Breast epithelium (tissue), 4 donors: ENCODE data around the gene LHFPL2. TPM values are rescaled to one million over a fixed set of nuclear protein-coding genes. Genes with fewer than 3 reads are reported as not detected.
A peak's percentile ranks its signal among the peaks of the same experiment; 100 is the strongest.

Experiments used
- DNase-seq, 2 donors: peaks; one replicate each; pipeline ENCODE4 v3.0.0-alpha.2; 2019; ENCODE audit warnings: low spot score in 2 of 2
- H3K27ac ChIP-seq, 2 donors: fragments of 200-600 bp; sonication (generic) in 1 of 2; one replicate each; pipeline ENCODE4 v1.5.1; 2016 to 2019; ENCODE audit warnings: mild to moderate bottlenecking in 1 of 2
- H3K27me3 ChIP-seq, 2 donors: fragments of 200-600 bp; sonication (generic) in 1 of 2; one replicate each; pipeline versions ENCODE4 v1.5.1 to v1.6.0; 2017 to 2019; ENCODE audit warnings: control low read depth in 1 of 2, mild to moderate bottlenecking in 1 of 2
- H3K36me3 ChIP-seq: fragments of 200-600 bp; one replicate; pipeline ENCODE4 v1.5.1; 2019
- H3K4me1 ChIP-seq, 2 donors: fragments of 200-600 bp; sonication (generic); one replicate each; pipeline ENCODE4 v1.5.1; 2016 to 2019; ENCODE audit warnings: control low read depth in 1 of 2
- H3K4me3 ChIP-seq, 3 donors: fragments of 200-600 bp; sonication (generic); 1 replicate in 2 of 3; 2 replicates in 1 of 3; pipeline ENCODE4 v1.5.1; 2016 to 2019; ENCODE audit warnings: mild to moderate bottlenecking in 3 of 3, moderate library complexity in 2 of 3
- H3K9me3 ChIP-seq, 2 donors: fragments of 200-600 bp; sonication (generic) in 1 of 2; one replicate each; pipeline ENCODE4 v1.5.1; 2016 to 2019; ENCODE audit warnings: control low read depth in 1 of 2
- POLR2A ChIP-seq: fragments of 450-650 bp; IDR thresholded peaks from one replicate; pipeline ENCODE4 v1.6.1; 2016; ENCODE audit warnings: antibody characterized with exemption, mild to moderate bottlenecking, moderate library complexity
- POLR2AphosphoS5 ChIP-seq, 3 donors: sonication (generic); formaldehyde crosslinking; IDR thresholded peaks; one replicate each; pipeline ENCODE4 v1.6.1; 2017; ENCODE audit warnings: antibody characterized with exemption in 3 of 3
- intact Hi-C: fragments of 100-400 bp; cut with DNase I; formaldehyde crosslinking; loops from one replicate; pipeline ENCODE4 v1.15.1; 2023; ENCODE audit warnings: low total_unique reads
- total RNA-seq, 3 donors: library from RNA; depleted of rRNA; stranded (reverse); fragments of >200 nt; gene quantifications; one replicate each; pipeline ENCODE4 v1.1.0, GENCODE V29; 2016
- TF ChIP-seq, protein P1 (sequence below), 3 donors: fragments of 450-650 bp; IDR thresholded peaks; one replicate each; pipeline ENCODE4 v1.5.1; 2016 to 2017; ENCODE audit warnings: antibody characterized with exemption in 3 of 3, mild to moderate bottlenecking in 3 of 3, moderate library complexity in 3 of 3

LHFPL2 gene
- total RNA-seq, 3 donors from 2014 or later = 36.8 to 61.8 (median 41.3) TPM

DNA sequence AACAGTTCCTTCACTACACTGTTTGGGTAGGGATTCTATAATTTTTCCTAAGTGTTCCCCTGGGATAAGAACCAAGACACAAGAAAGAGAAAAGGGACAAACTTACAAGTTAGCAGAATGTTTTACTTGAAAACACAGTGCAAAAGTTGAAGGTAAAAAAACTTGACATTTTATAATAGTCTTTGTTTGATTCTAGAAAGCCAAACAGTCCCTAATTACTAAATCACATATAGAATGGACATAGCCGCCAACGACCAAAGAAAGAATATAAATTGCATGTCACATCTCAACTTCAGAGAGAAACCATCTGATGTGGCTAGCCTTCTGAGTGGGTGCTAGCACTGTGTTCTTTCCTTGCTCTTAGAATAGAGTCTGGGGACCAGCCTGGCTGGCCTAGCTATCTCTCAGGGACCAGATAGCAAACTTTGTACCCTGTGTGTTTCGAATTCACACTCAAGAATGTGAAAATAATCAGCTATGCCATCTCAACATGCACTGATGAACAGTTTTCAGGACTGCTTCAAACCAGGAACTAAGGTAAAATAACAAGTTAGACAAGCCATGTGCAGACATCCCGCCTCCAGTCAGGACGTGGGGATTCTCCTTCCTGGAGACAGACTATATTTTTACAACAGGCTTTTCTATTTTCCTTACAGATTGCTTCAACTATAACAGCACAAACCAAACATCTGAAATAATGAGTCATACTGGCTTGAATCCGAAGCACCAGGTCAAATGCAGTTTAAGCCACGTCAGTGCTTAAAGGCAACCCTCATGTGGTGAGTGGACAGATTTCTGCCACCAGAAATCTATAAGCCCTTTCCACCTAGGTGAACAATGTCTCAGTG, 53.7 kb downstream of the LHFPL2 start:
- intact Hi-C loops = loop anchor here (5.0 kb wide), 1 partner anchor 297 kb away; no protein-coding TSS in a partner anchor
- Histone ChIP-seq H3K36me3 (no peaks in the 10 kb centered on the region), H3K4me1 (peaks cover 0 to 30% of the 10 kb centered on the region in 2 donors), H3K27me3 (no peaks in the 10 kb centered on the region), H3K4me3 (no peak overlapping the region), H3K27ac (peak overlapping the region; percentile 89 to 94), H3K9me3 (no peaks in the 10 kb centered on the region)
- TF ChIP-seq, protein P1, sequence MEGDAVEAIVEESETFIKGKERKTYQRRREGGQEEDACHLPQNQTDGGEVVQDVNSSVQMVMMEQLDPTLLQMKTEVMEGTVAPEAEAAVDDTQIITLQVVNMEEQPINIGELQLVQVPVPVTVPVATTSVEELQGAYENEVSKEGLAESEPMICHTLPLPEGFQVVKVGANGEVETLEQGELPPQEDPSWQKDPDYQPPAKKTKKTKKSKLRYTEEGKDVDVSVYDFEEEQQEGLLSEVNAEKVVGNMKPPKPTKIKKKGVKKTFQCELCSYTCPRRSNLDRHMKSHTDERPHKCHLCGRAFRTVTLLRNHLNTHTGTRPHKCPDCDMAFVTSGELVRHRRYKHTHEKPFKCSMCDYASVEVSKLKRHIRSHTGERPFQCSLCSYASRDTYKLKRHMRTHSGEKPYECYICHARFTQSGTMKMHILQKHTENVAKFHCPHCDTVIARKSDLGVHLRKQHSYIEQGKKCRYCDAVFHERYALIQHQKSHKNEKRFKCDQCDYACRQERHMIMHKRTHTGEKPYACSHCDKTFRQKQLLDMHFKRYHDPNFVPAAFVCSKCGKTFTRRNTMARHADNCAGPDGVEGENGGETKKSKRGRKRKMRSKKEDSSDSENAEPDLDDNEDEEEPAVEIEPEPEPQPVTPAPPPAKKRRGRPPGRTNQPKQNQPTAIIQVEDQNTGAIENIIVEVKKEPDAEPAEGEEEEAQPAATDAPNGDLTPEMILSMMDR (IDR thresholded peaks at IDR 0.05) = peak in 1 of 3 donors; percentile 43
- TF ChIP-seq POLR2A (no peak), POLR2AphosphoS5 (IDR thresholded peaks at IDR 0.05) (peak in 2 of 3 donors; percentile 31 to 80)
- peak; percentile 55 to 83 for DNase-seq

DNA sequence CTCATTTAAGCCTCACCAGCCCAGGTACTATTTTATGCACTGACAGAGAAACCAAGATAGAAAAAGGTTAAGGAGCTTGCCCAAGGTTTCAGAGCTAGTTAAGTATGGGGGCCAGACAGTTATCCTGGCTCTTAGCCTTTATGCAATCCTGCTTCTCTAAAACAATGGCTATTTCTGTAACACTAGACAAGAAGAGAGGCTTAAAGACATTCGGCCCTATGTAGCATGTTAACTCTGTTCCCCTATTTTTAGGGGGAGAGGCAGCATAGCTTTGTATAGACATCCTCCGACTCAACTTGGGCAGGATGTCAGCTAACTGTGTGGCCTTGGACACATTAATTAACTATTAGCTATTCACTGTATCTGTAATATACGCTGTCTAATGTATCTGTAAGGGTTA, 54.6 kb downstream of the LHFPL2 start:
- intact Hi-C loops = loop anchor here (5.0 kb wide), 1 partner anchor 298 kb away; no protein-coding TSS in a partner anchor

DNA sequence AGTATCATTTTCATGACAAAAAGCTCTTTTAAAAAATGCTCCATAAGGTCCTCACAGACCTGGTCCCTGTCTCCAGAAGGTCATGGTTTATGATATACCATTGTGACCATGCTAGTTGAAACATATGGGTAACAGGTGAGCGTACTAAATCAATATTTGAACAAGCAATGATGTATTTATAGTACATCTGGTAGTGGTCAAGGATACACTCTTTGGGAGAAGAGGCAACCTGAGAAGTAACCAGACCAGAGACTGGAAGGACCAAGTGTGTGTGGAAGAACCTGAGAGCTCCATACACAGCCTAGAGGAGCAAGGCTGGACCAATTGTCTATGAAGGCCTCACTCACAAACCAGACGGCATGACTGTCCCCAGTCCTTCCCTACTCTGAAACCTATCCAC, 55.1 kb downstream of the LHFPL2 start:
- H3K36me3 ChIP-seq = no peaks in the 10 kb centered on the region
- TF ChIP-seq POLR2A = no peak
- no peak for DNase-seq
- H3K9me3 ChIP-seq = no peaks in the 10 kb centered on the region
- peak overlapping the region; percentile 89 to 94 for H3K27ac ChIP-seq
- no peak overlapping the region for H3K4me3 ChIP-seq
- intact Hi-C loops = loop anchor here (5.0 kb wide), 1 partner anchor 299 kb away; no protein-coding TSS in a partner anchor
- H3K27me3 ChIP-seq = no peaks in the 10 kb centered on the region
- peaks cover 0 to 30% of the 10 kb centered on the region in 2 donors for H3K4me1 ChIP-seq

More for the DNA sequence above, 54.6 kb downstream of the LHFPL2 start:
- H3K27ac ChIP-seq = peak overlapping the region; percentile 89 to 94
- peaks cover 0 to 30% of the 10 kb centered on the region in 2 donors for H3K4me1 ChIP-seq
- H3K36me3 ChIP-seq = no peaks in the 10 kb centered on the region
- no peaks in the 10 kb centered on the region for H3K27me3 ChIP-seq
- DNase-seq = no peak
- TF ChIP-seq, protein P1 (IDR thresholded peaks at IDR 0.05) = no peak
- TF ChIP-seq POLR2A (no peak), POLR2AphosphoS5 (IDR thresholded peaks at IDR 0.05) (no peak)
- H3K9me3 ChIP-seq = no peaks in the 10 kb centered on the region
- H3K4me3 ChIP-seq = no peak overlapping the region

DNA sequence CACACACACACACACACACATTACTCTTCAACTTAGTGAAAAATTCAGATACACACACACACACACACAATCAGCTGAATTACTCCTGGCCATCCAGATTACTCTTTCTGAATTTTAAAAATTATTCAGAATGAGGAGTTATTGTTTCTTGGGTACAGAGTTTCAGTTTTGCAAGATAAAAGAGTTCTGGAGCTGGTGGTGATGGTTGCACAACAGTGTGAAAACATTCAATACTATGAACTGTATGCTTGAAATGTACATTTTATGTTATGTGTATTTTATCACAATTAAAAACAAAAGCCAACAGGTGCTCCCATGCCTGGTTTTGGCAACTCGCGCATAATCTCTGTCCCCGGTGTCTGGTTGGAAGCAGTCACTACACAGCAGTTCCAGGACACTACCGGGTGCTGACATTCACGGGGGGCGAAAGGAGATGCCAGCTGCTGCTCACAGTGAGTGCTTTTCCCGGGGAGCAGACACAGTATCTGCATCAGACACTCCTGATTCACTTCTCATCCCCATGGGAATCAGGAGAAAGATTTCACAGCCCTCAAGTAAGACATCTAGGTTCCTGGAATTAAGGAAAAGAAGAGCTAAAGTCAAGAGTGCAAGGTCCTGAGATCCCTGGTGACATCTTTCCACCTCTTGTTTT, 55.7 kb downstream of the LHFPL2 start:
- intact Hi-C loops = loop anchor here (5.0 kb wide), 1 partner anchor 299 kb away; no protein-coding TSS in a partner anchor
- TF ChIP-seq, protein P1 (IDR thresholded peaks at IDR 0.05) = no peak
- no peak for TF ChIP-seq POLR2A
- no peak for TF ChIP-seq POLR2AphosphoS5 (IDR thresholded peaks at IDR 0.05)
- no peaks in the 10 kb centered on the region for H3K9me3 ChIP-seq
- no peak for DNase-seq
- peaks cover 0 to 30% of the 10 kb centered on the region in 2 donors for H3K4me1 ChIP-seq
- H3K27ac ChIP-seq = peak overlapping the region; percentile 89 to 94
- no peaks in the 10 kb centered on the region for H3K27me3 ChIP-seq
- H3K4me3 ChIP-seq = no peak overlapping the region
- H3K36me3 ChIP-seq = no peaks in the 10 kb centered on the region

DNA sequence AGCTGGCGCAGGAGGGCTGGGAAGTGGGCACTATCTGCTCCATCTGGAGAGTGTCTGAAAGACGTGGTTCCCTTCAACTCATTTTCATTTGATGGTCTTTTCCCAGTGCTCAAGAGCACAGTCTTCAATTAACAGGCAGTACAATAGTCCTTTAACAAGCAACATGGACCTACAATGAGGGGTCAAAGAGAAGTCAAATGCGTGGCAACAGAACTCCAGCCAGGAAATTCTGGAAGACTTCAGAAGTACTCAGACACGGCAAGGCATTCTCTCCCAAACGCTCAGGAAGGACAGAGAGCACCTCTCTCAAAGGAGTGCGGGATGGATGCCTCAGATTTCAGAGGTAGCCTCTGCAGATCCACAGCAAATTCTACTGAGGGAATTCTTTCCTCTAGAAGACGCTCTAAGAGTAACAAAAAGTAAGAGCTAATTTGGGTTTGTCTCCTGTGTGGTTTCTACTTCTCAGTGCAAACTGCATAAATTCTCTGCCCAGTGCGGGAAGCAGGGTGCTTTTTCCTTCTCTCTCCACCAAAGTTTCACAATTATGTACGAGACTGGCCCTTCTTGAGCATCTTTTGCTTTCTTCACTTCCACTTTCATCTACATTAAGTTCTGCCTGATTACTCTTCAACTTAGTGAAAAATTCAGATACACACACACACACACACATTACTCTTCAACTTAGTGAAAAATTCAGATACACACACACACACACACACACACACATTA, 56.4 kb downstream of the LHFPL2 start:
- Histone ChIP-seq H3K4me1 (peaks cover 0 to 30% of the 10 kb centered on the region in 2 donors), H3K36me3 (no peaks in the 10 kb centered on the region), H3K27ac (peak overlapping the region; percentile 74 to 76), H3K9me3 (no peaks in the 10 kb centered on the region), H3K4me3 (no peak overlapping the region), H3K27me3 (no peaks in the 10 kb centered on the region)
- no peak for TF ChIP-seq POLR2A
- no peak for TF ChIP-seq POLR2AphosphoS5 (IDR thresholded peaks at IDR 0.05)
- TF ChIP-seq, protein P1 (IDR thresholded peaks at IDR 0.05) = no peak
- no peak for DNase-seq
- intact Hi-C loops = loop anchor here (5.0 kb wide), 1 partner anchor 300 kb away; no protein-coding TSS in a partner anchor
